HG02678 (cell line): Measurements from ENCODE around the gene NHSL1.

Experiments used
- ATAC-seq: cut with Tn5 transposase; IDR thresholded peaks from one replicate; pipeline ENCODE4 v1.9.1; 2021; ENCODE audit warnings: mild to moderate bottlenecking, moderate library complexity; ENCODE audit not compliant: unreplicated experiment

Gene NHSL1

DNA sequence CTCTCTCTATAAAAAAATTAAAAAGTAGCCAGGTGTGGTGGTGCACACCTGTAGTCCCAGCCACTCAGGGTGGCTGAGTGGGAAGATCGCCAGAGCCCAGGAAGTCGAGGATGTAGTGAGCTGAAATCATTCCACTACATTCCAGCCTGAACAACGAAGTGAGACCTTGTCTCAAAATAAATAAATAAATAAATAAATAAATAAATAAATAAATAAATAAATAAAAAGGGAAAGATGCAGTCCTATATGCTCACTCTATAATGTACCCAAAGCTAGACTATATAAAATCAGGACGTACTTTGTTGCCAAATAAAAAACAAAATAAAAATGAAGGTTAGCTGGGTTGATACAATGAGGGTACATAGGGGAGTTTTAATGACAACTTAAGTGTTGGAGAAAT, 26.1 kb upstream of the NHSL1 start:
- no peak for ATAC-seq

DNA sequence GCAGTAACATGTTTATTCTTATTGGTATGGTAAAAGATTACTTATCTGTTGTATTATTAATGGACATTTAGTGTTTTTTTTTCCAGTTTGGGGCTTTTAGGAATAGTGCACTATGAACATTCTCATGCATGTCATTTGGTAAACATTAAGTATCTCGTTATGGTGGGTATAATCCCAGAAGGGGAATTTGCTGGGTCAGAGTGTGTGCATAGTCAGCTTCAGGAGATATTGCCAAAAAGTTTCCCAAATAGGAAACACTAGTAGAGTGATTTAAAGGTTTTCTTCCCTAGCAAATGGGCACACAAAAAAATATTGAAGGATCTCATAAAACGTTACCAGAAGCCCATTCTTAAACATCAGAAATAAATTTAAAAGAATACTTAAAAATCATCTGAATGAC, 25.2 kb upstream of the NHSL1 start:
- ATAC-seq = no peak

DNA sequence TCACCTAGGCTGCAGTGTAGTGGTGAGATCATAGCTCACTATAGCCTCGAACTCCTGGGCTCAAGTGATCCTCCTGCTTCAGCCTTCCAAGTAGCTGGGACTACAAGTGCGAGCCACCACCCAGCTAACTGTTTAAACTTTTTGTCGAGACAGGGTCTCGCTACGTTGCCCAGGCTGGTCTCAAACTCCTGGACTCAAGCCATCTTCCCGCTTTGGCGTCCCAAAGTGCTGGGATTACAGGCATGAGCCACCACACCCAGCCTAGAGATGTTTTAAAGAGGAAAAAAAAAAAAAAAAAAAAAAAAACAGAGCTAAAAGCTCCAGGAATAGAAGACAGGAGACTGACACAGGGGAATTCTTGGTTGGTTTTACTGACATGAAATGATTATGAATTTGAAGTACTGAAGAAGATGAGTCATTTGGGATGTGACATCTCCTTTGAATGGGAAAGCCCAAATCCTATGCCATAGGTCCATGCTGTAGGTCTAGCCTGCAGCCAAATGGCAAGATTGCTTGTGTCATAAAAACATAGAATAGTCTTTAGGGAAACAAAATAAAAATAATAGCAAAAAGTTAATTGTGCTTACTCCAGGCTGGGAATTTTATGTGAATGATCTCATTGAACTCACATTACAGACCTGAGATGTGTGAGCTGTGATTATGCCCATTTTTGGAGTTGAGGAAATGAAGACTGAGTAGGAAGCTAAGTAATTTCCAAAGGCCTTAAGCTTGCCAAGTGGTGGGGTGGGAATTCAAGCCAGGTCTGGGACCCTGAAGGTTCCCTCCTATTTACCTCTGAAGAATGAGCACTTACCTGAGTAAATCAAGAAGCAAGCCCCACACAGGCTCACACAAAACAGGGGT, 24.3 kb upstream of the NHSL1 start:
- no peak for ATAC-seq

DNA sequence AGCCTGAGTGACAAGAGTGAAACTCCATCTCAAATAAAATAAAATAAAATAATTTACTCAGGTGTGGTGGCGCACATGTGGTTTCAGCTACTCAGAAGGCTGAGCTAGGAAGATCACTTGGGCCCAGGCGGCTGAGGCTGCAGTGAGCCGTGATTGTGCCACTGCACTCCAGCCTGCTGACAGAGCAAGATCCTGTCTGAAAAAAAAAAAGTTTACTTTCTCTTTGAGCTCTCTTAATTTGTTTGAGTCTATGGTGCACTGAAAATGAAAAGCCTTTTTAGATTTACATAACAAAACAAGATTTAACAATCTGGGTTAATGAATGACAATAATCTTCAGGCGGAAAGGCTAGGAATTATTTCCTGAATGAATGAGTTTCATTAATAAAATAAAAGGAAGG, 23.3 kb upstream of the NHSL1 start:
- ATAC-seq = no peak

DNA sequence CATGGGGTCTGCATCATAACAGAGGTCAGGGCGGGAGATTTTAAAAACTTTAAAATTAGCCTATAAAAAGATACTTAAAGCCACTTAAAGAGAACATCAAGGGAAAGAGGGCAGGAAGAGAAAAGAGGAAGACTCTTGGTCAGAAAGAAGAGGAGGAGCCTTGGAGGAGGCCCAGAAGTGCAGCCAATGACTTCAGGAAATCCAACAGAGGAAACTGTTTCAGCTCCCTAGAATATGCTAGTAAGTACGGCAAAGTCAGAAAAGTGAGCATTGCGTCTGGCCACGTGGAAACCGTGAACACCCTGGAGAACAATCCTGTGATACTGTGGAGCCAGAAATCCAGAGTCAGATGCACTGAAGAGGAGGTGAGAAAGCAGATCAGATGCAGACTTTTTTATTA, 22.5 kb upstream of the NHSL1 start:
- no peak for ATAC-seq

DNA sequence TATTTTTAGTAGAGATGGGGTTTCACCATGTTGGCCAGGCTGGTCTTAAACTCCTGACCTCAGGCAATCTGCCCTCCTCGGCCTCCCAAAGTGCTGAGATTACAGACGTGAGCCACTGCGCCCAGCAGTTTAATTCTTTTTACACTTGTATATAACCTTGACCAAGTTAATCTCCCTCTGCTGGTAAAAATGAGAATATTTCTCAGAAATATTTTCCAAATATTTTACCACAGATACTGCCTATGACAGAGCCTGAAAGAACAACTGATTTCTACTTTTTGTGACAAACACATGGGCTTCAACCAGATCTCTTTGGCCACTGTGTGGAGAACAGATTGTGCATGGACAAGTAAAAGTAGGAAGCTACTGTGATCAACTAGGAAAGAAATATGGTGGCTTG, 21.2 kb upstream of the NHSL1 start:
- ATAC-seq = no peak

DNA sequence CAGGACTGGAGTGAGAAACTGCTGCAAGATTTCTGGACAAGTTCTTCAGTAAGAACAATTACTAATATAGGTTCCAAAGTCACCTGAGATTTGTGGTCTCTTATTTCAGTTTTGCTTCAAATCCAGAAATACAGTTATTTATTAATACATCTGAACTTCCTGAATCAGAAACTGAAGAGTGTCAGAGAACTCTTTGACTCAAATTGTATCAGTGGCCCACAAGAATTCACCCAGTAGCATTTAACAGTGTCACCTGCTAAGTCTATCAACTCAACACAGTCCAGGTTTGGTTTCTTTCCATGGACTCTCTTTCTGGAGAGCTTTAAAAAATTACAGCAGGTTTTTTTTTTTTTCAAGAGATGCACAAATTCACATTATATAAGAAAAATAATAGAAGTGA, 18.8 kb upstream of the NHSL1 start:
- ATAC-seq = no peak

DNA sequence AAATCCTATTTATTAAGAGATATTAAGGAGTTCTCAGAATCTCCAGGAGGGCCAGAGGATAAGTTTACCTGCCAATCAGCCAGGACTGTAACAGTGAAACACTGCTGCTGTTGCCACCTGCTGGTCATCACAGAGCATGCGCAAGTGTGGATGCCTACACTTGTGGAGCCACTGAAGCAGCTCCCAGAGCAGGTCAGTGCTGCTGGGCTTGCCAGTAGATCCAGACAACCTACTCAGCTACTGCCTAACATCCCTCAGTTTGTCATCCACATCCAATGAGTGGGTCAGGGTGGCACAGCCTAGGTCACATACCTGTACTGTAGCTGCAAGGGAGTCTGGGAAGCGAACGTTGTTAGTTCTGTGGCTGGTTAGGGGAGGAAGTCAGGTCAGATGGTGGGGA, 18.3 kb upstream of the NHSL1 start:
- peak; percentile 92 for ATAC-seq

DNA sequence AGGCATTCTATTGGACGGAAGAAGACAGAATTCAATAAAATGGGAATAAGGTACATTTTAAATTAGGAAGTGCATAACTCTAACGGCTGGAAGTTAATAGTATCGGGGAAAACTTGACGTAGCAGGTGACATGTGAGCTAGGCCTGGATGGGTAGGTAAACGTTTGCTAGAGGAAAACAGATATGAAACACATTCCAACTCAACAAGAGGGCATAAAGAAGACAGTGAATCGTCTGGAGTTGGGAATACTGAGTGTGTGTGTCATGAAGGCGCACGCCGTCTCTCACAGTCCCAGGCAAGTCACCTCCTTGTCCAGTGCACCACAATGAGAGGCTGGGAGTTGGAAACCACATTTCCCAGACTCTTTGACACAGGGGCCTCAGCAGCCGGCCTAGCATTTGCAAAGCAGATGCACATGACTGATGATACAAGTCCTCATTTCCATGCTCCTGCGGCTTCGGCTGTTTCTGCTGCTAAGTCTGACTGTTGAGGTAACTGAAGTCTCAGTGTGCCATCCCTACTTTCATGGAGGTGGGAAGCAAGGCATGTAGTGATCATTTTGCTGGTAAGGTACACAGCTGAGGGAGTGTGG, 16.5 kb upstream of the NHSL1 start:
- no peak for ATAC-seq

DNA sequence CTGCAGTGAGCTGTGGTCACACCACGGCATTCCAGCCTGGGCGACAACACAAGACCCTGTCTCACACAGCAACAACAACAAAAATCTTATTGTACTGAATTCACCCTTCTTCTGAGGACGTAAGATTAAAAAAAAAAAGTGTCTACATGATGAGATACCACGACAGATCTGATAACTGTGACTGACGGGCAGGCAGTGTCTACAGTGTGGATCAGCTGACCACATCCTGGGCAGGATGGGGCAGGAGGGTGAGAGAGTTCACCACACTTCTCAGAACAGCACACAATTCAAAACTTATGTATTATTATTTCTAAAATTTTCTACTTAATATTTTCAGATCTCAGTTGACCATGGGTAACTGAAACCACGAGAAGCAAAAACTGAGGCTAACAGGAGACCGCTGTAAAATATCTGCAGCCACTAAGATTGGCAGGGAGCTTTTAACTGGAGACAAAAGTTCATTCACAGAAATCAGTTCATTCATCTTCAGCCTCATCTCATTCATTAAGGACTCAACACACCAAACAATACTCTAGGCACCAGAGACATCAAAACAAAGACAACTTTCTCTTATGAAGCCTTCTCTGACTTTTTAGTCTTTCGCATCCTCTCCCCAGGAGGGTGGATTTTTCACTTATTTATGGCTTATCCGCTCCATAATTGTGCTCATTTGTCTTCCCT, 15.7 kb upstream of the NHSL1 start:
- ATAC-seq = no peak

DNA sequence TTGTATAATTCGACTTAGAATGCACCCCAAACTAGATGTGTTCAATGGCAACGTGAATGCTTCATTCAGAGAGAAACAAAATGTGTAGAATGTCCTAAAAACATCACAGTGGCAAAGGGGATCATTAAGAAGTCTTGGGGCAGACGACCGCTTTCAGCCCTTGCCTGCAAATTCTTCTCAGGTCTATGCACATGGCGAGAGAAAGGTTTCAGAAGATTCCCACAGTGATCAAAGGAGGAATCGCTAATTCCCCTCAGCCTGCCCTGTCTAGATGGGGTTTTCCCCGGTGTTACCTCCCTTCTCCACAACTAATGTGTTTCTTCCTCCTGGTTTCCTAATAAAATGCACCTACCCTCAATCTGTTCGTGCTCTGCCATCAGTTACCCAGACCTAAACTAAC, 13.3 kb upstream of the NHSL1 start:
- ATAC-seq = no peak

DNA sequence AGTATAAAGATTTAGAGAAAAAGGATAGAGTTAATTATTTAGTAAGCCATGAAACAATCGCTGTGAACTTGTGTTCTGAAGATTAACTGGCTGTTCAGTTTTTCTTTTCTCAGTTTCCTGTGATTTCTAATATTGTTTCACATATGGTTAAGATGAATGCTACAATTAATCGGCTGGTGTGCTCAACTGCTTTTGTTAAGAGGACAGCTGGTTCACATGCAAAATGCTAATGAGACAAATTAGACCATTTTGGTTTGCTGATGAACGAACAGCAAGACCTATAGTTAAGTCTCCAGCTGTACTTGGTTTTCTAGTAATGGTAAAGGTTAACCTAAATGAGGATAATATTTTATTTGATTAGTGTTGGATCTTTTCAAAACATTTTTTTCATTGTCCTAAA, 10.8 kb upstream of the NHSL1 start:
- no peak for ATAC-seq

DNA sequence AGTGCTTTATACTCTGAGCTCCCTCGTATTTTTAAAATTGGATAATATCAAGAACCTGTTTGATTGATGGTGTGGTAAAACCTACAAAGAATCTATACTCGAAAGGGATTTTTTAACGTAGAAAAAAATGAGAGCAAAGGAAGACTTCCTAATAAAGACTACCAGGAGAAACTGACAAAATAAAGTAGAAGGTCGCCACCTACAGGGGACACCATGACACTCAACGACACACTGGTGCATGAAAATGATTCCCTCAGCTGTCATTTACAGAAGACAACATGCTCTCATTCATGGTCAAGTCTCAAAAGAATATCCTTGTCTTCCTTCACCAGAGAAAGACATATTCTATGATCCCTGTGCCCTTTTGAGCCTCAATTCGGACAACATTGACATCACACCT, 10.1 kb upstream of the NHSL1 start:
- no peak for ATAC-seq

DNA sequence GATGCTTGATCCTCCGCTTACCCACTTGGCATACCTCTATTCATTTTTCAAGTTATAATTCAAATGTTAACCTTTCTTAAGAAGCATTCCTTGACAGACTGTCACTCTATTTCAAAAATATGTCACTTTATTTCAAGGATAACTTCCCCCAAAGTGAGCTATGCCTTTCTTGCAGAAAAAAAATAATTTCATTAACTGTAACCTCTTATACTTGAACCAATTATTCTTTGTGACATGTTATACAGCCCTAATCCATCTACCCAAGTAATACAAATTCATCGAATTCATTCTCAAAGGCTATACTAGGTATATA, 9.3 kb upstream of the NHSL1 start:
- ATAC-seq = no peak

DNA sequence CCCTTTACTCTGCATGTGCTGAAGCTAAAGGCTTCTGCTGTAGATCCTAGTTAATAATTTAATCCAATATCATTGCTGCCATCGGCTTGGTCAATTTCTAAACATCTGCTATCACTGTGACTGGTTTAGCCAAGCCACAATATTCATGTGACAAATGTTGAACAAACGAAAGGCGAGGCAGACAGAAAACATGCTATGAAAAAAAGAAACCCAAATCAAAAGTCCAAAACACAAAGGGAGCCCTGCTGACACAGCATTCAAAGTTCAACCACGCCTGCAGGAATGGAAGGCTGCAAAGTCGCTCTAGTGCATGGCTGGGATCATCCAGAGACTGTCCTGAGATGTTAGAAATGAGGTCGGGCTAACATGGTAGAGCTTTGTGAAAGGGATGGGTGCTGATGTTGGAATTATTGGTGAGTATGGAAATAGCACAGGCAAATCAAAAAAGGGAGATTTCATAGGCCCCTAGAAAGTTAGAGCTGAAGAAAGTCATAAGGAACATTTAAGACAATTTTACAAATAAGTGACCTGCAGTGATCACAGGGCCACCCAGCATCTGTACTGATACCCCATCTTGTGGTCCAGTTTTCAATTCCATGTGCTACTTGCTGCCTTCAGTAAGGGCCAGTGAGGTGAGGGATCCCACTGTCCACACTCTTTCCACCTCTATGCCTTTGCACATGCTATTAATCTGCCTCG, 8.8 kb upstream of the NHSL1 start:
- ATAC-seq = no peak

DNA sequence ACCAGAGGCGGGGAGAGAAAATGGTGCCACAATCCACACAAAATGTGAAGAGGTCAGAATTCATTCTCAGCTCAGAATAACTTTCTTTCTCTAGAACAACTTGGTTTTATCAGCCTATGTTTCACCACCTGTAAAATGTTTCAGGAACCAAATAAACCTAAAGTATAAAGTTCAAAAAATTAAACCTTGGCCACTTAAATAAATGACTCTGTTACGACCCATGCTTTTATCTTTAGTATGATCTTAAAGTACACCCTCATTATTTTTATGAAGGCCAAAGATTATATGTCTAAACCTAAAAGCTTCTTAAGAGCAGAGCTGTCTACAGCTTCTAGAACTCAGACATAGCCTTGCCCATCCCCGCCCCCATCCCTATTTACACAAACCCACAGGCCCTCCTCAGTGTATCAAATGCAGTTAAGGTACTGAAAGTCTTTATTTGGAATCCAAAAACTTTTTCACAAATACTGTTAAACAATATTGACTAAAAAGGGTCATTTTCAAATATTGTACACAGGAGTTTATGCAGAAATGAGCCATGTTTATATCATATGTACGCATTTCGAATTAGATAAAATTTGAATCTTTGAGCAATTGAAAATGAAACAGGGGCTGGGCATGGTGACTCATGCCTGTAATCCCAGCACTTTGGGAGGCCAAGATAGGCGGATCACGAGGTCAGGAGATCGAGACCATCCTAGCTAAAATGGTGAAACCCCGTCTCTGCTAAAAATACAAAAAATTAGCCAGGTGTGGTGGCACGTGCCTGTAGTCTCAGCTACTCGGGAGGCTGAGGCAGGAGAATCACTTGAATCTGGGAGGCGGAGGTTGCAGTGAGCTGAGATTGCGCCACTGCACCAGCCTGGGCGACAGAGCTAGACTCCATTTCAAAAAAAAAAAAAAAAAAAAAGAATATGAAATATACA, 5.7 kb upstream of the NHSL1 start:
- no peak for ATAC-seq

DNA sequence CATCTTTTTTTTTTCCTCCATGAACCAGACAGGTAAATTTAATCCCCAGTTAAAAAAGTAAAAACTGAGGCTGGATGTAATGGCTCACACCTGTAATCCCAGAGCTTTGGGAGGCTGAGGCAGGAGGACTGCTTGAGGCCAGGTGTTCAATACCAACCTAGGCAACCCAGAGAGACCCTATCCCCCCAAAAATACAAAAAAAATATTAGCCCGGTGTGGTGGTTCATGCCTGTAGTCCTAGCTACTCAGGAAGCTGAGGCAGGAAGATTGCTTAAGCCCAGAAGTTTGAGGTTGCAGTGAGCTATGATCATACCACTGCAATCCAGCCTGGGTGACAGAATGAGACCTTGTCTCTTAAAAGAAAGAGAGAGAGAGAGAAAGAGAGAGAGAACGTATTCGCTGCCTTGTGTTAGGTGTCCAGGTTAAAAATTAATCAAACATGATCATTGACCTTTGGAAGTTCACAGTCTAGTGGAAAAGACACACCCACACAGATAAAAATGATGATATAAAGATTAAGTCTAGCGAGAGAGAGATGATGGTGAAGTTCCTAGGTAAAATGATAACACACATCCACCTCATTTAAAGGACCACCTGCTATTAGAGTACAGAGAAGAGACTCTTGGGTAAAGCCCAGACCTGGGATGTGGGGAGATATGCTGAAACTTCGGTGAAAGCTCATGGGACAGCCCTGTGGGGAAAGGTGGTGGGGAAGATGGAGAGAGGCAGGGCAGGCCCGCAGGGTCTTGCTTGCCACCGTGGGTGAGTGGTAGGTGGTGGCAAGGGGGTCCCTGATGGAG, 4.8 kb upstream of the NHSL1 start:
- ATAC-seq = no peak

DNA sequence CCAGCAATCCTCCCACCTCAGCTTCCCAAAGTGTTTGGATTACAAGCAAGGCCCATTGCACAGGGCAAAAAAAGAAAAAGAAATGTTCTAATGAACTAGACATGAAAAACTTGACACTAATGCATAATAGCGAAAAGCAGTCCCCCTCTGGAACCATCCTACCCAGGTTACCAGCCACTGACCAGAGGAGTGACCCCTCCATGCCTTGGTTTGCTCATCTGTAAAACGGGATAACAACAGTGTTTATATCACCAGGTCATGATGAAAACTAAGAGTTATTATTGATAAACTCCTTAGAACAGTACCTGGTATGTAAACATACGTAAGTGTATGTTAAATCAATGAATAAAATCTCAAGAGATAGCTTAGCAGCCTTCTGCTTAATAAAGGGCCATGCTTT, 3.3 kb upstream of the NHSL1 start:
- ATAC-seq = no peak

DNA sequence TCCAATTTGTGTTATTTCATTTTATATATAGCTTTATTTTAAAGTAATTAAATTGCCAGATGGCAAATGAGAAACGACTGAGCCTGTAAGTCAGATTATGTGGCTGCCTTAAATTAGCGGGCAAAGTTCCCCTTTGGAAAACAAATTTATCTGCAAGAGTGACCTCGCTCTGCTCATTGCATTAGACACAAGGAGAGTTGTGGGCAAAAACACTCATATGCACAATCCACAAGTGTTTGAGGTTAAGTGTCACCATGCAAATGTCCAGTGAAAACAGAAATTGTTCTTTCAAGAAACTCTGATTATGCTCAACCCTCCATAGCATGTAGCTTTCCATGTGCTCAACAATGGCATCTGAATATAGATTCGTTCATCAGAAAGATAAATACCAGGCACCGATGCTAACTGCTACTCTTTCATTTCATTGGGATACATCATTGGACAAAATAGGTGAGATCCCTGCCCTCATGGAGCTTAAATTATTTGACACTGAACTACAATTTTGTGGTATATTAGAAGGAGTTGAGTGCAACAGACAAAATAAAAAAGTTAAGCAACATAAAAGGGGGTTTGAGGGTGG, 1.7 kb upstream of the NHSL1 start:
- ATAC-seq = no peak
